ENCODE results near the gene MYO18A.

MYO18A gene

GRCh38 chr17:29043539-29044145, 136.6 kb downstream of the MYO18A start:
- no peak for DNase-seq

GRCh38 chr17:29042679-29043538, 137.3 kb downstream of the MYO18A start, which contains the start of gene PIPOX:
TSS of gene PIPOX (plus strand) at chr17:29043141. CDS start at chr17:29043226, 85 bp downstream.
- no peak for DNase-seq

- DNase-seq = no peak
These were observed 138.0 kb downstream of the MYO18A start for GRCh38 chr17:29042026-29042678.

GRCh38 chr17:29041571-29041970, 138.6 kb downstream of the MYO18A start:
- no peak for DNase-seq

GRCh38 chr17:29041091-29041490, 139.1 kb downstream of the MYO18A start:
- no peak for DNase-seq

- no peak for DNase-seq
These were observed 140.2 kb downstream of the MYO18A start for GRCh38 chr17:29039764-29040598.

GRCh38 chr17:29038085-29038795, 142.0 kb downstream of the MYO18A start:
- DNase-seq = no peak

- DNase-seq = no peak
These were observed 142.5 kb downstream of the MYO18A start for GRCh38 chr17:29037739-29038084.

GRCh38 chr17:29036584-29036983, 143.6 kb downstream of the MYO18A start:
- no peak for DNase-seq

GRCh38 chr17:29034510-29034909, 145.7 kb downstream of the MYO18A start:
- no peak for DNase-seq

GRCh38 chr17:29032857-29033197, 147.4 kb downstream of the MYO18A start:
- no peak for DNase-seq

GRCh38 chr17:29032013-29032856, 148.0 kb downstream of the MYO18A start:
- no peak for DNase-seq

GRCh38 chr17:29031488-29031887, 148.7 kb downstream of the MYO18A start:
- DNase-seq = no peak

GRCh38 chr17:29024316-29024952, 155.8 kb downstream of the MYO18A start:
- DNase-seq = no peak

GRCh38 chr17:29022074-29022473, 158.1 kb downstream of the MYO18A start:
- DNase-seq = no peak

GRCh38 chr17:29021226-29021625, 159.0 kb downstream of the MYO18A start:
- no peak for DNase-seq

Data from stimulated activated CD4-positive, alpha-beta T cell treated with anti-CD3 and anti-CD28 coated beads, Interleukin-4, amount 100 ng/mL, for 24 hours (primary cell).